GM18861 (cell line): Measurements from ENCODE around the gene ZCCHC7.

Experiments
- ATAC-seq: cut with Tn5 transposase; IDR thresholded peaks from one replicate; pipeline ENCODE4 v1.9.1; 2021; ENCODE audit not compliant: unreplicated experiment

The ZCCHC7 gene

DNA sequence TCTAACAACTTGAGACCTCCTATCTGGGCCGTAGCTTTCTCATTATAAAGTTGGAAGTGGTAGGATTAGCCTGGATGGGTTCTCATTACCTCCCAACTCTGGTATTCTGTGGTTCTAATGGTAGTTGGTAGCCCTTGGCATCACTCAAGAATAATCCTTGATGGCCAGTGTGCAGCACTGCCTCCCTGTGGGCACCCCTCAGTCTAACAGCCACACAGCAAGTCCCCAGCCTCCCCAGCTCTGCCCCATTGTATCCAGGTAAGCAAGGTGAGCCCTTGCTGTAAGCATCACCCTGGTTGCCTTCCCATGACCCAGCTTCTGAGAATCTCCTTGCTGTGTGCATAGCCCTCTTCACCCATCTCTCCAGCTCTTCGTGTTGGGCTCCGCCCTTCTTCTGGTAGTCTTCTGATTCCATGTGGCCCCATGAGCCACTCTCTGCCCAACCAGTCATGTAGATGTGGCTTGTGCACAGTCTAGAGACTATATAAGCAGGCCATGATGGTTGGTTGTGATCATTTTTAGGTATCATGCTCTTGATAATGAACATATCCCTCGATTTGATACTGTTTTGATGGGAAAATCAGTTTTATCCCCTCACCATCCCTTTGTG lies 244.5 kb downstream of the ZCCHC7 start:
- ATAC-seq = no peak

DNA sequence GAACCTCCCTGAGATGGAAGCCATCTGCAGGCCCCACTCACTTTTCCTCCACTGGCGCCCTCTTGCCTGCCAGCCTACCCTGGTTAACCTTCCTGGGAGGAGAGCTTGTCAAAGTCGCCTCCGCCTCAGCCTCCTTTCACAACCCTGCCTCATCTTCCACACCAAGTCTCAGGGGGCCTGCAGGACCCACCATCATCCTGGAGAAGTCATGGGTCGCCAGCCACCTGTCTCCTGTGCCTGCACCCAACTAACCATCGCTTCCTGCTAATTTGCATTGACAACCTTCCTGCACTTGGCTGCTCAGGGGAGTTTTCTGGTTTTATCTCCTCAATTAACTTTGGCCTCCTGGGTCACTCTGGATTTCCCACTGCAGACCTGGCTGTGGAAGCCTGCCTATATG lies 249.3 kb downstream of the ZCCHC7 start:
- peak; percentile 26 for ATAC-seq

DNA sequence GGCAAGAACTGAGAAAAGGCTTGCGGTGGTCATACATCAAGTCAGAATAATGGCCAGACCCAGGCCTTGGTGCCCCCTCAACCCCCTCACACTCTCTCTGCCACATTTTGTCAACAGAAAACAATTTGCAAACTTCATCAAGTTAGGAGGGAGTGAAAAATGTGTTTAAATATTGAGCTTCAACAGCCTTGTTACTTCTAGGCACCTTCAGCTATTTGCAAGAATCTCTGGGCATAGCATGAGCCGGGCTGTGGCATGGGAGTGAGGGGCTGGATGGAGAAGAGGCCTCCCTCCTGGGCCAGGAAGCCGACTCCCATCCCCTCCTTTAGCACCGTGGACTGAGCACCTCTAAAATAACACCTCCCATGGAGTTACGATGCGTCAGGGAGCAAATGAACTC lies 249.9 kb downstream of the ZCCHC7 start:
- no peak for ATAC-seq

DNA sequence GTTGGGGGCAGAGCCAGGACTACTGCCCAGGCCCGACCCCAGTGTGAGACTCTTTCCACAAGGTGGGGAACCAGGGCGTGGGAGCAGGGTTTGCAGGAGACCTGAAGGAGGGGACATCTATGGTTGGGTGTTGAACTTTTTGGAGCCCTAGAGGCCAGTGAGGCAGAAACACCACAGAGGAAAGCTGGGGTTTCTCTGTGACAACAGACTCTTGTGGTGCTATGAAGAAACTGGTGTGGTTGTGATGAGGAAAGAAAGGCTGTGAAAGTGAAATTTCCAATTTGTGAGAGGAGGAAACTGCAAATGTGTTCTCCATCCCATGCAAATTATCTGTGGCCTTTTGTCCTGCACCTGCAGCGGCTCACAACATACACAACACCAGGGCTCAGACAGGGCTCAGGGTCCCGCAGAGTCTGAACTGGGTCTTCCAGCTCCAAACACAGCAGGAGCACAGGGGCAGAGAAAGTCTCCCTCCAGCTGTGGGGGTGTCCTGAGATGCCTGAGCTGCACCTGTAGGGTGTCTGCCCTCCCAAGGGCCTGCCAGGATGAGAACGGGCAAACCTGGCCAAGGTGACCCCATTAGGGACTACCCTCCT lies 250.7 kb downstream of the ZCCHC7 start:
- ATAC-seq = peak; percentile 50

DNA sequence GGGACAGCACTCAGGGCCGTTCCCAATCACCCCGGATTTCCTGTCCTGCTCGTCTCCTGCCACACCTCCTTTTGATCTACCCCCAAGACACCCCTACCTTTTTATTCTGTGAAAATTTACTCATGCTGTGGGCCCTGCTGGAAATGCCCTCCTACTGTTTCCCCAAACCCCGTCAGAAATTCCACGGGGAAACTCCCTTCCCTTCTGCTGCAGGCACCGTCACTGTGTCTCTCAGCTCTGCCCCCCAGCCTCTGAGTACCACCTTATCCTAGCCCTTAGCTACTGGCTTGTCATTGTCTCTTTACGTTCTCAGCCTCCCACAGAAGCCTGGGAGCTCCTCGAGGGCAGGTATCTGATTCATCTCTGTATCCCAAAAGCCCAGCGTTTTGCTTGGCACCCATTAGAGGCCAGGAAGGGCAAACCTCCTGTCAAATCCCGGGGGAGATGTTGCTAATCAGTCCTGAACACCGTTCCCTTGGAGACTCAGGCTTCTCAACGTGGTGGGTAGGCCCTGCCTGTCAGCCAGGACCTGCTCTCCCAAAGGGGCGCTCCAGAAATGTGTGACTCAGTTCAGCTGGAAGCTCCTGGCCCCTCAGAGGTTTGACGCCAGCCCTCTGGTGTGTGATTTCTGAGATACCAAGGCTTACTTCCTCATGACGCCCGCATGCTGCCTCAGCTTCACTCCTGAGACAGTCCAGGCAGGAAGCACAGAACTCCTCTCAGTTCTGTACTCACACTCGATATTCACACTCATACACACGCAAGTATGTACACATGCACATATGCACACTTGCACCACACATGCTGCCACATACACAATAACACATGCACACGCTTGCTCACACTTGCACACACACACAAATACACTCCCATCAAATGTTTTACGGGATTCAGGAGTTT lies 251.4 kb downstream of the ZCCHC7 start:
- peak; percentile 11 for ATAC-seq

DNA sequence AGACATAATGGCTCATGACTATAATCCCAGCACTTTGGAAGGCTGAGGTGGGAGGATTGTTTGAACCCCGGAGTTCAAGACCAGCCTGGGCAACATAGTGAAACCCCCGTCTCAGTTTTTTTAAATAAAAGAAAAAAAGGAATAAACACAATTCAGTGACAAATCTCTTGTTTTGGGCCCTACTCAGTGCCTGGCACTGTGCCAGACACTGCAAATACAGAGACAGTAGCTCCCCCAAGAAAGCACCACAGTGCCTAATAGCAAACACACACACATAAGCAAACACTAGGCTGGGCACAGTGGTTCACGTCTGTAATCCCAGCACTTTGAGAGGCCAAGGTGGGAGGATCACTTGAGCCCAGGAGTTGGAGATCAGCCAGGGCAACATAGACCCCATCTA lies 252.5 kb downstream of the ZCCHC7 start:
- no peak for ATAC-seq

DNA sequence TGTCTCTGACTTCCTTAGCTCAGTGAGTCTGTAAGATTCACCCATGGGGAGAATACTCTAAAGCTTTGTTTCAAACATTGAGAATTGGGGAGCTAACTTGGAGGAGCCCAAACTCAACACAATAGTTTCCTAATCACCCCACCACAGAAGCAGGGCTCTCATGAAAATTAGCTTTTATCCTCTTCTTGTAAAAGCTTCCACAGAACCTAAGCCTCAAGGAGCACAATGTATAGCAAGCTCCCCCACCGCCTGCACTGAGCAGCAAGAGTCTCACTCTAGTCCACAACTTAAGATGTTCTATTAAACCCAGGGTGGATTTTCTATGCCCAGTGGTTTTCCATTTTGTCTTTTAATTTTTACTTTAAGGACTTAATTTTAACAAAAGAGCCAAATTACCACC lies 253.2 kb downstream of the ZCCHC7 start:
- no peak for ATAC-seq

DNA sequence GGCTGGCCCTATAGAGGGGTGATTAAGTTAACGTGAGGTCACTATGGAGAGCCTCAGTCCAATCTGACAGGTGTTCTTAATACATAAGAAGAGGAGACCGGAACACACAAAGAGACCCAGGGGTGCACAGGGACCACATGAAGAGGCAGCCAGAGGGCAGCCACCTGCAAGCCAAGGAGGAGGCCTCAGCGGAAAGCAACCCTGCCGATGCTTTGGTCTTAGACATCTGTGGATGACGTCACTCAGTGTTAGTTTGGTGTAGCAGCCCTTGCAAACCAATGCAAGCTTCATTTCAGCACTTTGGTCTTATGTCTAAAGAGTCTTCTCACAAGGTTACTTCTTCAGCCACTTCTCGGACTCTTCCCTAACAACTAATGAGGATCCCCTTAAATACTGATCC lies 254.5 kb downstream of the ZCCHC7 start:
- ATAC-seq = peak; percentile 35

DNA sequence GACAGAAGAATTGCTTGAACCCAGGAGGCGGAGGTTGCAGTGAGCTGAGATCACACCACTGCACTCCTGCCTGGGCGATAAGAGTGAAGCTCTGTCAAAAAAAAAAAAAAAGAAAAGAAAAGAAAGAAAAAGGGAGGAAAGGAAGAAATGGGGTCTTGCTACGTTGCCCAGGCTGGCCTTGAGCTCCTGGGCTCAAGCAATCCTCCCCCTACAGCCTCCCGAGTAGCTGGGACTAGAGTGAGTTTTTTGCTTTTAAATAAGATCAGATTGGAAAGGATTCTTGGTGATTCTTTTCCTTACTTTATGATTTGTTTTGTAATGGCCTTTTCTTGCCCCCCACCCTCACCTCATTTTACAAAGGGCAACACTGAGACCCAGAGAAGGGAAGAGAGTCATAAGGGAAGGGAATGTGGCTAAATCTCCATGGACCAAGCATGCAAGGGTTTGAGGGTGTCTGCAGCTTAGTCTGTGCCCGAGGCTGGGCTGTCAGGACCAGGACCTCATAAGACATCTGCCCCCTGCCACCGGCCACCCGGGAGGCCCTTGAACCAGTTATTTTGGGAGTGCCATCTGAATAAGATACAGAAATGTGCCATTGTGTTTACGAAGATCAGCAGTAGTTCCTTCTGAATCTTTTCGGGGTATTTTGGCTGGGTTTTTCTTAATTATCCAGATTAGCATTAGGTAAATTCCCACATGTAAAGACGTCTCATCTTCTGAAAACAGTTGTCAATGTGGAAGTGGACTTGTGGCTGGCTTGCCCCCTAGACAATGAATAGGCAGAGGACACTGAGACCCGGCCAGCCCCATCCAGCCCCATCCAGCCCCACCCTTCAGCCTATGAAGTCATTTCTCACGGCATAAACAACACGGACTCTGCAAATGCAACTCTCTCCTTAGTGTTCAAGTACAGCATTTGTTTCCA lies 257.6 kb downstream of the ZCCHC7 start:
- ATAC-seq = no peak

DNA sequence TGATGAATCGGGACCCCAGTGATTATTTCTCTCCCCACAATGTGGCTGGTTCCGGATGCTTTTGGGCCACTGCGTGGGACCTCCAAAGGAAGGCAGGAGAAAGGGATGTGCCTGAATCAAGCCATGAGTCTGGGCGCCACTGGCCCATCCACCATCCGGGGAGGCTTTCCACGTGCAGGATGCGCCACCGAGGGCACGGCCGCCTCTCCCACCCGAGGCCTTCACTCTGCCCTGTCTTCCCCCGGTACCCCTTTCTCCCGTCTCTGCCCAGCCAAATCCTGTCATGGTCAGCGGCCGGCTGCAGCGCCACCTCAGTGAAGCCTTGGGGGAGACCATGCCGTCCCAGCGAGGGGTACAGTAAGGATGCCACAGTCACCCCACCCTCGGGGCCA lies 258.2 kb downstream of the ZCCHC7 start:
- ATAC-seq = no peak

DNA sequence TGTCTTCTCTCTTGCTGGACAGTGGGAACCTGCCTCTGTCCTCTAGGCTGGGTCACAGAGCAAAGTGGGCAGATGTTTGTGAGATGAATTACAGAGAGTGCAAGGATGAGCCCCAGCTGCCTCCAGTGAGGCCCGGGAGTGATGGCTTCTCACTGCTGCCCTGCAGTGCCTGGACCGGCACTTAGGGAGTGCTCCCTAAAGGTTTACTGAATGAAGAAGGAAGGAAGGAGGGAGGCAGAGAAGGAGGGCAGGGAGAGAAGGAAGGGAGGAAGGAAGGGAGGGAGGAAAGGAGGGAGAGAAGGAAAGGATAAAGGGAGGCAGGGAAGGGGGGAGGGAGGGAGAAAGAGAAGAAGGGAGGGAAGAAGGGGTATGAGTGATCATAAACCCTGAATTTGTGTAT lies 259.5 kb downstream of the ZCCHC7 start:
- no peak for ATAC-seq

DNA sequence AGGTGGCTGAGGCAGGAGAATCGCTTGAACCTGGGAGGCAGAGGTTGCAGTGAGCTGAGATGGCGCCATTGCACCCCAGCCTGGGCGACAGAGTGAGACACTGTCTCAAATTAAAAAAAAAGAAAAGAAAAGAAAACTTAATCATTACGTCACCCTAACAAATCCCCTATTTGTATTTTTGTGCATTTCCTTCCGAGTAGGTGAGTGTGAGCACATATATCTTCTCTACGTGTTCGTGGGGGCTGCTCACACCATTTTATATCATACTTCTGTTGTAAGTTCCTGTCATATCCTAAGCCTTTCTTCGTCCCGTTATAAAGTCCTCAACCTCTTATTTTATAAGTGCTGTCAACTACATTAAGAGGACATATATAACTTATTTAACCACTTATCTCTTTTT lies 260.2 kb downstream of the ZCCHC7 start:
- no peak for ATAC-seq

DNA sequence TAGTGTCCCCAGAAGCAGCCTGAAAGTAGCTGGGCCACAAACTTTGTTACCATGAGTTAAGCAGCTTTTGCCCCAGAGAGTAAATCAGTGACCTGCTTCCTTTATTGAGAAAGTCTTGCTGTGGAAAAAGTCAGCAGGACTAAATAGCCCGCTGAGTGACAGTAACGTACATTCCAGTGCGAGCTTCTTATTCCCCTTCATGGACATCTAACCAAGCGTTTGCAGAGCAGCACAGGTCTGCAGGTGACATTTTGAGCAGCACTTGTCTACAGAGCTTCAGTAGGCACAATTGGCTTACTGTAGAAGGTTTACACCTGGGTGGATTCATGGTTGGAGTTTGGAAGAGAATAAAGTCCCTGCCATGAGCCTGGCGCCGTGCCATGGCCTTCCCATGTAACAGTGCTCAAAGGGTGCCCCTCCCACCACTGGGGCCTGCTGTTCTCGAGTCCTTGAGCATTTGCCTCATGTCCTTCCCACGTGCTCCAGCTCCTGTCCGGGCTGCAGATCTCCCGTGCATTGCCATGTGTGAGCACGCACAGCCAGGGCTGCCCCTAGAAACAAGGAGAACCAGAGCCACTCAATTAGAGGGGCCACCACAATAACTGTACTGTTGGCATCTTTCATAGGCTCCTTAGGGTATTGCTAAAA lies 260.8 kb downstream of the ZCCHC7 start:
- ATAC-seq = no peak

DNA sequence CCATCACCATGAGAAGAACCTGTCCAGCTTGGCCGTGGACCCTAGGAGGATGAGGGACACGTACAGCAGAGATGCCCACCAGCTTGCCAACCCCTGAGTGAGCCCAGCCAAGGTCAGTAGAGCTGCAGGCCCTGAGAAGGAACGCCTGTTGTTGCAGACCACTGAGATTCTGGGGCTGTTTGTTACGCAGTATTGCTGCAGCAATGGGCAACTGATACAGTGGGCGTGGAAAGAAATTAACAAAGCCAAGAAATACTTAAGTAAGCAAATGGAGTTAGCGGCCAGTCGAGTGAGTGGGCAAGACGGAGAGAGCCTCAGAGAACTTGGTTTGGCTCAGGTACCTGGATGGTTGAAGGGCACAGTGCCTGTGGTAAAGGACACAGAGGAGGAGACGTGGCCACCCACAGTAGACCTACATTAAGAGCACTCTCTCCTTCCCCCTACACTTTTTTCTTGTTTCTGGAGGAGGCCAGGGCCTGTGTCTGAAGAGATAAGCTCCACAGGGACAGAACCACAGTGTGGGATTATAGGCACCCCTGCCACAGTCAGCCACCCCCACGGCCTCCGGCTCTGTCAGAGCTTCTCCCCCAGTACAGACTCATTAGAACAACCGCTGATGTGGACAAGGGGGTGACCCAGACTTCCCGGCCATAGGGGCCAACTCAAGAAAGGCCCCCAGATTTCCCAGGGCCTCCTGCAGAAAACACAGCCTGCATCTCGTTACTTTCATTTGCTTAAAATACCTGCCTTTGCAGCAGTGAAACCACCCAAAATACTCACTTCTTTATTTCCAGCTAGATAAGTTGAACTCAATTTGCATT lies 262.0 kb downstream of the ZCCHC7 start:
- ATAC-seq = no peak

DNA sequence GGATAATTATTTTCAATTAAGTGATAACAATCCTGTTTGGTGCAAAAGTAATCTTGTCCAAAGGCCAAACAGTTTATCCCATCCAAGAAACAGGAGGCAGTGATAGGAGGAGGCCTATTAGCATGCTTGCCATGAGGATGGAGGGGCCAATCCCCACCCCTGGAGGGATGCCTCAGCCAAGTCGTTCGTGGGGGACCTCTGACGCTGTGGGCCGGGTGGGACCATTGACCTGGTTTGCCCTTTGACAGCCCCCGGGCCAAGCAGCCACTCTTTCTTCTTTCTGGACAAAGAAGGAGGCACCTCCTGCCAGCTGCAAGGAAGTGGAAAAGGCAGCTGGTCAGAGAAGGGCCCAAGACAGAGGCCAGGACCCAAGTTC lies 262.6 kb downstream of the ZCCHC7 start:
- ATAC-seq = no peak

DNA sequence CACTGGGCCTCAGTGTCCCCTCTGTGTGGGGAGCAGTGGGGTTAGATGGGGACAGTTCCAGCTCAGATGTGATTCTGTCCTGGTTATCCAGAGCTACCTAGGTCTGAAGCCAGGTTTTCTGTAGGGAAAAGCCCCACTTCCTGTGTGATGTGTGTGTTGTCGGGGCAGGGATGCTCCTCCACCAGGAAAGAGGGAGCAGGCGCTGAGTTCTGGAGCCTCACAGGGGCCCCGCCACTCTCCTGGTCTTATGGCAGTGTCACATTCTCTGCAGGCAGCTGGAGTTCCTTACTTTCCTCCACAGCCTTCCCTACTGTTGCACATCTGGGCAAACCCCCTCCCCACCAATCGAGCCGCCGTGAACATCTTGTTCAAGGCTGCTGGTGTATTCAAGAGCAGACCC lies 263.0 kb downstream of the ZCCHC7 start:
- ATAC-seq = no peak

DNA sequence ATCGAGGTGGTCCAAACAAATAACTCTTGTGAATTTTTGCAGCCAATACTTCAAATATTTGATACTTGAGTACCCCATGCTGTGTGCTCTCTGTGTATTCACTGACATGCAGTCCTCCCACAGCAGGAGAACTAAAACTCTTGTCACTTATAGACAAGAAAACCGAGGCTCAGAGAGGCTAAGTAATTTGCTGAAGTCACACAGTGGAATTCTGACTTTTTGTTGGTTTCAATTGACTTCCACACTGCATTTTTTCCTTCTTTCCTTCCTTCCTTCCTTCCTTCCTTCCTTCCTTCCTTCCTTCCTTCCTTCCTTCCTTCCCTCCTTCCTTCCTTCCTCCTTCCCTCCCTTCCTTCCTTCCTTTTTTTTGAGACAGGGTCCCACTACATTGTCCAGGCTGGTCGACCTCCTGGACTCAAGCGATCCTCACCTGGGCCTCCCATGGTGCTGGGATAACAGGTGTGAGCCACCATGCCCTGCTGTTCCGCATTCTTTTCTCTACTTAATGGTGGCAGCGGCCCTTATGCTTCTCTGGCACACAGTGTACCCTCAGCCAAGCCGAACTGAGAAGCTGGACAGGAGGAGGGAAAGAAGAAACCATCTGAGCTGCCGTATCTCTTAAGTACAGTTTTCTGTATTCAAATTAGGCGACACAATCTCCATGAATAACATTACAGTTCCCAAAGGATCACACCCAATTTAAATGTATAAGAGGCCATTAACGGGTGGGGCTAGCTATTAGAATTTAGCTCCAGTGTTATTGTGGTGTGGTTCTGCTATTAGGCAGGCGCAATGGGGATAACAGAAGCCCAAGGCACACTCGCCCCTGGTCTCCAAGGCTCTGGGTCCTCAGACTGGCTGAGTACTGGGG lies 263.7 kb downstream of the ZCCHC7 start:
- ATAC-seq = no peak

DNA sequence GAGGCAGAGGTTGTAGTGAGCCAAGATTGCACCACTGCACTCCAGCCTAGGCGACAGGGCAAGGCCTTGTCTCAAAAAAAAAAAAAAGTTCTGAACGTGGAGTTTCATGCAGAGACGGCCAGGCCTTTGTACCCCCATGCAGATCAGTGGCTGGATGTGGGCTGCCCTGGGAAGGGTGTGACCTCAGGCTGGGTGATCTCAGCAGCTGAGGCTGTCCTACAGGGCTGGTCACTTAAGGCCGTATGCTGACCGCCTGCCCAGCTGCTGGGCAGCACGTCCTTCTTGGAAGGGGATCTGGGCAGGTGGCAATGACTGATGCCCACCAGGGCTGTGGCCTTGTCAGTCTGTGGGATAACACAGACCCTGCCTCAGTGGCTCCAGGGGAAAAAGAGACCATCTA lies 264.9 kb downstream of the ZCCHC7 start:
- ATAC-seq = no peak

DNA sequence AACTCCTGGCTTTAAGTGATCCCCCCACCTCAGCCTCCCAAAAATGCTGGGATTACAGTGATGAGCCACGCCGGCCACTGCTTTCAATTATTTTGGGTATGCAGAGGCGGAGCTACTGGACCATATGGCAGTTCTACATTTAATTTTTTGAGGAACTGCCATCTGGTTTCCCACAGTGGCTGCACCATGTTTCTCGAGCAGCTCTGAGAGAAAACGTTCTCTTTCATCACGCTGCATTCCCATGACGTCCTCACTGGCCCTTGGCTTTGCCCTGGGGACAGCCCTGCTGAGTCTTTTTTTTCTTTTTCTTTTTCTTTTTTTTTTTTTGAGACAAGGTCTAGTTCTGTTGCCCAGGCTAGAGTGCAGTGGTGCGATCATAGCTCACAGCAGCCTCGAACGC lies 266.6 kb downstream of the ZCCHC7 start:
- ATAC-seq = no peak
